HG03439 (cell line): ENCODE data around the gene GSTM5.
"Not testable (repeated sequence)": the region's sequence is repeated elsewhere in the genome, so short reads cannot be mapped to it uniquely, and the experiment has no call there.

Experiments used
- ATAC-seq: cut with Tn5 transposase; IDR thresholded peaks from one replicate; pipeline ENCODE4 v1.9.1; 2021; ENCODE audit warnings: mild to moderate bottlenecking, moderate library complexity; ENCODE audit not compliant: unreplicated experiment

GSTM5 gene

DNA sequence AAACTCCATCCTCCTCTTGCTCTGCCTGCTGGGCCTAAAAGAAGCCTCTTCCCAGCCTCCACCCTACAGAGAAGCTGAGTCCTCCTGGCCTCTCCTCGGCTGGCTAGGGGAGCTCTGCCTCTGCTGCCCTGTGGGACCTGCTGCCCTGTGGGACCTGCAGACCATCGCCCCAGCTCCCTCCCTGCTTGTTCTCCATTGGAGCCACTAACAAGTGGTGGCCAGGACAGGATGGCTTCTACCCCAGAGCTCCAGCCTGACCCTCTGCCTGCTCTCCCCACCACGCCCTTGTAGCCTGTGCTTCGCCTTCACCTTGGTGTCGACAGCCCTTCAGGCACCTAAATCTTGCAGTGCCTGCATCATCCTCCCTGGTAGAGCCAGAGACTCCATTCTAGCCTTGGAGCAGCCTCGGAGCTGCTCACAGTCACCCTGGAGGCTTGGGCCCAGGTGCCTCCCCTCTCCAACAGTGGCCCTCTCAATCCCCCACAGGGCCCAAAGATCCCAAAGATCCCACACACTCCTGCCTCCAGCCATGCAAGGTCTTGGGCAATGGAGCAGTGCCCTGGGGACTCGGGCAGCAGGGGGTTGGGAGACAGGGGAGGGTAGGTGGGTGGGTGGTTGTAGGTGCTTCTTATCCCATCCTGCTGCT is 48.7 kb downstream of the GSTM5 start:
- no peak for ATAC-seq

DNA sequence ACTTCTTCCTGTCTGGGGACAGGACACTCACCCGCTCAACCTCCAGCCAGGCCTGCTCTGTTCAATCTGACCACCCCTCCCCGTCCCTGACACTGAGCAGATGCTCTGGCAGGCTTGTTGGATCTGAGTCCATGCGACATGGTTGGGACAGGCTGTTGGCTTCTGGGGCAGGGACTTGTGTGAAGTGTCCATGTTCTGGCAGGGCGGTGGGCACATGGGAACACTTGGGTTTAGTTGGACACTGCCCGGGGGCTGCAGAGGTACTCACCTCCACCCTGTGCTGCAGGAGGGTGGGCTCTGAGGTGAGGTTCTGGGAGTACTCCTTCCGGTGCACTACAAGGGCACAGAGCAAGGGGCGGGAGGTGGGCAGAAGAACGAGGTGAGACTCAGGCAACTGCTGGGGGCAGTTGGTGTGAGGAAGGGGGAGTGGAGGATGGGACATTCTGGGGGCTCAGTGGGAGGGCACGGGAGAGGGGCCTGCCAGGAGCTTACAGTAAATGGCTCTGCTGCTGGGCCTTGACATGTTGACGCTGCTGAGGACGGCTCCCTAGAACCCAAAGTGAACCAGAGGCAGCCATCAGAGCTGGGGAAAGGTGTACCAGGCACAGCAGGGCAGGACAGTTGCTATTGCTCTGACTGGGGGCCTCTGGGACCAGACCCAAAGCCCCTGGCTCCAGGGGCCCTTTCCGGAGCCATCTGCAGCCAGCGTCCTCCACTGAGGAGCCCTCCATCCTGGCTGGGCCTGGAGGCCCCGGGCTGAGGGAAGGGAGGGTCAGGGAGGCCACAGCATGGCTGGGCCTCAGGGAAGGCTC is 49.4 kb downstream of the GSTM5 start:
- ATAC-seq, result no peak

DNA sequence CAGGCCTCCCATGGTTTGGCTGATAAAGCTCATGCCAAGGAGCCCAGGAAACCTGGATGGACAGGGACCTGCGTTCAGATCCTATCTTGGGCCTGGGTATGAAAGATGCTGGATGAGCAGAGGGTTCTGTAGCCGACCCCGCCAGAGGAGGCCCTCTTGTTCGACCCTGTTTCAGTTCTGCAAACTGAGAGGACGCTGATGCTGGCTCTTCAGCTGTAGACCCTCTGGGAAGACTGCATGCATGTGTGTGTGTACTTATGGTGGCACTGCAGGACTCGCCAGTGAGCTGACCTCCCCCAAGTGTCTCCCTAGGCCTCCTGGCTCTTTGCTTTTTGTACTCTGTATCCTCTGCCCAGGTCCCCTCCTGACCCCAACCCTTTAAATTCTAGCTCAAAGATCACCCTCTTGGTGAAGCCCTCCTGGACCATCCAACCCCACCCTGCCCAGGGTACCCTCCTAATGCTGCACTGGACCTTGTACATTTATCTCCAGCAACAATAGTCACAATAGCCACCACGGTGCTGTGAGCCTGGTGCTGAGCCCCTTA is 50.1 kb downstream of the GSTM5 start:
- no peak for ATAC-seq

DNA sequence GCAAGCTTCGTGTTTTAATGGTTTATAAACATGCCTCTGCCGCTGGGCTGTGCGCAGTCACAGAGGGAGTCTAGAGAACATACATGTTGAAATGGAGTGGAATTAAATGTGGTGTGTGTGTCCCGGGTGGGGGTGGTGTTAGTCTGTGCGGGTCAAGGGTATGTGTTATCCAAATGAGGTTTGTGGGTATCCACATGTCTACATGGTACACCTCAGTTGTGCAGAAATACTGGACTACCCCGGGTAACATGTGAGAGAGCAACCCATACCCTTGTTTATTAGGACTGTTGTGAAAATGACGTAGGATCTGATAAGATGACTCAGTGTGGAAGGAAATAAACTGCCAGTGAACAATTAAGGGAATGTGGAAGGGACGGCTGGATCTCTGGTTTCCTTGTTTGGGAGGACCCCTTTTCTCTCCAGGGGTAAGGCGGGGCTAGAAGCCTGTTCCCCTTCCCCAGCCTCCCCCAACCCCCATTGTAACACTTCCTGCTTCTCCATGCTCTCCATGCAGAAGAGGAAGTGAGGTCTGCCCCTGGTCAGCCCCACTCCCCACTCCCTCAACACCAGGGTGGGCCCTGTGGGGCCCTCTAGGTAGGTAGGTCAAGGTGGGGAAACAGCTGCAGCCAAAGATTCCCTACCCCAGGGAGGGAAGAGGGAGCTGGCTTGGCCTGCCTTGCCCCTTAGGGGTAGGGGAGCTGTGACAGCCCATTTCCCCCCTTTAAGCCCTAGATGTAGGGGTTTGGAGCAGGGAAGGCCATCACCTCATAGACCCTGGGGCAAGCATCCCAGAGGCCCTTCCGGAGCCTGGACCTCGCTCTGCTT is 51.0 kb downstream of the GSTM5 start:
- ATAC-seq, result no peak

DNA sequence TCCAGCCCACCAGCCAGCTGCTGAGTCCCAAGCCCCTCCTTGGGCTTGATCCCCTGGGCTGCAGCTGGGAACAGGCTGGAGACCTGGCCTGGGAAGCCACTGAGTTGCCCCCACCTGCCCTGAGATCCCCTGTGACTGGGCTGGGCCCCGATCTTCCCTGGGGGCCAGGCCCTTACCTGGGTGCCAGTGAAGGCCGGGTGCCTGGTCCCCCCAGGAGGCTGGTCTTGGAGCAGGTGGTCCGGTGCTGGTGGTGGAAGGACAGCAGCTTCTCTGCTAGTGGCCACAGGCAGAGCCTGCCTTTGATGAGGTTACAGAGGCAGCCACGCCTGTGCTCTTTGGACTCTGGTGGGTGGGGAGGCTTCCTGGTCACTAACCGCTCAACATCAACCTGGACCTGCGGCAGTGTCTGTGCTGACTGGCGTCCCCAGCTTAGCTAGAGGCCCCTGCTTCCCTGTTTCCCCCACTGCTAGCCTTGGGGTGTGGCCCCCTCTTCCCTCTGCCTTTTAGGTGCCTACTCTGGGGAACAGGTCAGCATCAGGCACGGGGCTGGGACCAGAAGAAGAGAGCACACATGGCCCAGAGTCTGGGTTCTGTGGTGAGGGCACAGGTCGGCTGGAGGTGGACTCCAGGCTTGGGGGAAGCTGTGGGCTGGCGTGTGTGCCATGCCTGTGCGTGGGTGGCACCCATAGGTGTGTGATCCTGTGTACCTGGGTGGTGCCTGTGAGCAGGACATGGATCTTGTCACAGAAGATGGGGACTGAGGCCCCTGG is 51.8 kb downstream of the GSTM5 start, which contains the start of gene EPS8L3:
Gene EPS8L3, minus strand, starts transcription at position 278 of the 770 bp plus-strand sequence. CDS start 2,174 bp downstream, outside the sequence.
- no peak for ATAC-seq

DNA sequence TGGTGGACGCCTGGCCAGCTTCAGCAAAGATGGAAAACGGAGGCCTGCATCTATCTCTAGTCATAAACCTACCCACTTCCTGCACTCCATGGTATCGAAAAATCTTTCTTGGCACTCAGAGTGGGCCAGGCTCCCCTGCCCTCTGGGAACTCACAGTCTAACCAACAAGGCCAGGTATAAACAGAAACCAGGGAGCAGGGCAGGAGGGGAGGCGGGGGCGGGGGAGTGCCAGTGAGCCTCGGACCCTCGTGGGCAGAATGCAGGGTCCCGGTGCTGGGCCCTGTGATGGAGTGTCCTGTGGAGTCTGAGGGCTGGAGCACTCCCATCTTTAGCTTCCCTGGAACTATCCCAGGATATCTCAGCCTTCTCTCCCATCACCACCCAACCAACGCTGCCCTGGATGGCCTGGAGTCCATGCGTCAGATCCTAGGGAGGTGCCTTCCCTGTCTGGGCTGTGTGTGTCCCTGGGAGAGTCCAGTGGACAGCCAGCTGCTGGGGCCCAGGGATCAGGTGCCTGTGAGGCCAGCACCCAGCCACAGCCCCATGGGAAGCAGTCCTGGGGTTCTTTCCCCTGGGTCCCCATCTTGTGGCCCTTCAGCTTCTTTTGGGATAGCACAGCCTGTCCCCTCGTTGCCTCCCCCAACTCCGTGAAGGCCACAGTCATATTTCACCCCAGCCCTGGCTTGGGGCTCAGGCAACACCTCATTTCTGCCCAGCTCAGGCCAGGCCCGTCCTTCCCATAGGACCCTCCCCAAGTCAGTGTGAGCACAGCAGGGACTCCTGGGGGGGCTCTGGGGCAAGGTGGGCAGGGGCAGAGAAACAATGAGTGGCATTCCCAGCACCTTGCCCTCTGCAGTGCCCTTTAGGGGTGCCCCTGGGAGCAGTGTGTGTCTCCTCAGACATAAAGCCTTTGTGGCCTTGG is 52.8 kb downstream of the GSTM5 start:
- no peak for ATAC-seq

DNA sequence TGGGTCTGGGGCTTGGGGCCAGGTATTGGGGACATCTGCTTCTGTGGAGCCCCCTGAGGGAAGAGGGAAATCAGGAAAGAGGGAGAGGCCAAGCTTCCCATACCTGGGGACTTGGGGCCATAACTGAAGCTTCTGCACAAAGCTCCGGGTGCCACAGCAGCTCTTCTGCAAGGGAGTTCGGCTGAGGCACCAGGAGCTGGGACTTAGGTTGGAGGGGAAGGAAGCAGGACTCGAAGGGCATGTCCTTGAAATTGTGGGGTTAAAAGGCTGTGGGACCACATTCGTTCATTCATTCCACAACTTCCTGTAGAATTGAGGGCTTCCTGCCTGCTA is 53.4 kb downstream of the GSTM5 start:
- ATAC-seq, result no peak

DNA sequence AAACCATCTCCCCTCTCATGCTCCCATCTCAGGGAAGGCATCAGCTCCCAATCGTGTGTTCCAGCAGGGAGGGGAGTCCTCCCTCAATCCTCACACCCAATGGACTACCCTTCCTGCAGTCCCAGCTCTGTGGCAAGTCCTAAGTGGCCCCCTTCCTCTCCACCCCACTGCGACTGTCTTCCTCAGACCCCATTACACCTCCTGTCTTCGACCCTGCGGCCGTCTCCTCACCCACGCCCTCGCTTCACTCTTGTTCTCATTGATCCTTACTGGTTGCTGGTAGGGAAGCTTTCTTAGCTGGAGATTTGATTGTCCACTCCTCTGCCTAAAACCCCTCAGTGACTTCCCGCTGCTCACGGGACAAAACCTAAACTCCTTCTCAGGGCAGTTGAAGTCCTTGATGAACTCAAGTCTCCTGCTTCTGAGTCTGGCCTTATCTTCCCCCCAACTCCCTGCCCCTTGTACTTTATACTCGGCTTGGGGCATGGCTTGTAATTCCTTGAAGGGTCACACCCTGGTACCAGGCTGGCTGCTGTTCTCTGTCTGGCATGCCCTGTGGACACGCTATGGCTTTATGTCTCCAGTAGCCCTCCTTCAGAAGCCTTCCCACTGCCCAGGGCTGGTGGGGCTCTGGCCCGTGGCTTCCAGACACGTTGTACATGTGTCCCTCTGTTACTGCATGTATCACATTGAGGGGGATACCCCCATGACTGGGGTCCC is 54.0 kb downstream of the GSTM5 start:
- ATAC-seq, result no peak

DNA sequence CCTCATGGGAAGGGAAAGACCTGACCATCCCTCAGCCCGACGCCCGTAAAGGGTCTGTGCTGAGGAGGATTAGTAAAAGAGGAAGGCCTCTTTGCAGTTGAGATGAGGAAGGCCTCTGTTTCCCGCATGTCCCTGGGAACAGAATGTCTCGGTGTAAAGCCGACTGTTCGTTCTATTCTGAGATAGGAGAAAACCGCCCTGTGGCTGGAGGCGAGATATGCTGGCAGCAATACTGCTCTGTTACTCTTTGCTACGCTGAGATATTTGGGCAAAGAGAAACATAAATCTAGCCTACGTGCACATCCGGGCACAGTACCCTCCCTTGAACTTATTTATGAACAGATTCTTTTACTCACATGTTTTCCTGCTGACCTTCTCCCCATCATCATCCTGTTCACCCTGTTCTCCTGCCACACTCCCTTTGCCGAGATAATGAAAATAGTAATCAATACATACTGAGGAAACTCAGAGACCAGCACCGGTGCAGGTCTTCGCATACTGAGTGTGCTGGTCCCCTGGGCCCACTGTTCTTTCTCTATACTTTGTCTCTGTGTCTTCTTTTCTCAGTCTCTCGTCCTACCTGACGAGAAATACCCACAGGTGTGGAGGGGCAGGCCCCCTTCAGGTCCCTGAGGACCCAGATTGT is 55.1 kb downstream of the GSTM5 start:
- ATAC-seq, result not testable (repeated sequence)
